OCI-LY1 (cell line): Measurements from ENCODE around the gene KLK2.

Experiments used
- H2AFZ ChIP-seq: fragments of 200-600 bp; sonication (generic), shearing (Covaris generic); 2 replicates; pipeline ENCODE4 v1.6.0; 2014; ENCODE audit warnings: antibody characterized with exemption, mild to moderate bottlenecking, low read length
- H3F3A ChIP-seq: fragments of 200-600 bp; sonication (generic), shearing (Covaris generic); 2 replicates; pipeline ENCODE4 v1.6.0; 2014; ENCODE audit warnings: mild to moderate bottlenecking, antibody characterized with exemption, low read length, moderate library complexity; ENCODE audit not compliant: insufficient read depth
- H3K27ac ChIP-seq: fragments of 200-600 bp; sonication (generic); 2 replicates; pipeline ENCODE4 v1.5.1; 2014; ENCODE audit warnings: low read length, mixed run types, mild to moderate bottlenecking, low read depth; ENCODE audit not compliant: poor library complexity, severe bottlenecking
- H3K27me3 ChIP-seq: fragments of 200-600 bp; sonication (generic); 2 replicates; pipeline ENCODE4 v1.6.0; 2014; ENCODE audit warnings: antibody characterized with exemption, mild to moderate bottlenecking, low read length, moderate library complexity; ENCODE audit not compliant: insufficient read depth
- H3K36me3 ChIP-seq: fragments of 200-600 bp; sonication (generic); 2 replicates; pipeline ENCODE4 v1.6.1; 2014; ENCODE audit warnings: mild to moderate bottlenecking, antibody characterized with exemption, low read length, moderate library complexity, mixed read lengths; ENCODE audit not compliant: insufficient read depth
- H3K4me1 ChIP-seq: fragments of 200-600 bp; sonication (generic); 2 replicates; pipeline ENCODE4 v1.5.1; 2014; ENCODE audit warnings: mild to moderate bottlenecking, low read length, moderate library complexity; ENCODE audit not compliant: insufficient read depth, severe bottlenecking
- H3K4me2 ChIP-seq: fragments of 200-600 bp; sonication (generic), shearing (Covaris generic); 2 replicates; pipeline ENCODE4 v1.6.1; 2014; ENCODE audit warnings: low read length
- H3K4me3 ChIP-seq: fragments of 200-600 bp; sonication (generic); 2 replicates; pipeline ENCODE4 v1.5.1; 2014; ENCODE audit warnings: low read length, low read depth, mild to moderate bottlenecking, mixed read lengths; ENCODE audit not compliant: poor library complexity, severe bottlenecking
- H3K79me2 ChIP-seq: fragments of 200-600 bp; shearing (Covaris generic); 2 replicates; pipeline ENCODE4 v1.6.1; 2016; ENCODE audit warnings: mixed run types, low read length, mixed read lengths; ENCODE audit not compliant: insufficient read depth
- H3K9ac ChIP-seq: fragments of 200-600 bp; sonication (generic), shearing (Covaris generic); 2 replicates; pipeline ENCODE4 v1.6.1; 2014; ENCODE audit warnings: mild to moderate bottlenecking, low read length, mixed read lengths
- H3K9me2 ChIP-seq: fragments of 200-600 bp; sonication (generic), shearing (Covaris generic); 2 replicates; pipeline ENCODE4 v1.6.1; 2014; ENCODE audit warnings: low read depth, mild to moderate bottlenecking, low read length, mixed read lengths
- H3K9me3 ChIP-seq: fragments of 200-600 bp; shearing (Covaris generic); 2 replicates; pipeline ENCODE4 v1.6.1; 2014; ENCODE audit warnings: low read length, mixed read lengths
- H4K20me1 ChIP-seq: fragments of 200-600 bp; sonication (generic), shearing (Covaris generic); 2 replicates; pipeline ENCODE4 v1.6.0; 2016; ENCODE audit warnings: mild to moderate bottlenecking, low read length; ENCODE audit not compliant: insufficient read depth
- CTCF ChIP-seq: fragments of 200-600 bp; sonication (generic), shearing (Covaris generic); IDR thresholded peaks from 2 replicates; pipeline ENCODE4 v1.5.1; 2017; ENCODE audit warnings: mild to moderate bottlenecking, antibody characterized with exemption, low read length, moderate library complexity, mixed read lengths
- EZH2 ChIP-seq: fragments of 200-600 bp; sonication (generic), shearing (Covaris generic); IDR thresholded peaks from 2 replicates; pipeline ENCODE4 v1.8.0; 2017; ENCODE audit warnings: borderline replicate concordance, mixed run types, mild to moderate bottlenecking, antibody characterized with exemption, low read length, moderate library complexity, mixed read lengths

KLK2 gene

DNA sequence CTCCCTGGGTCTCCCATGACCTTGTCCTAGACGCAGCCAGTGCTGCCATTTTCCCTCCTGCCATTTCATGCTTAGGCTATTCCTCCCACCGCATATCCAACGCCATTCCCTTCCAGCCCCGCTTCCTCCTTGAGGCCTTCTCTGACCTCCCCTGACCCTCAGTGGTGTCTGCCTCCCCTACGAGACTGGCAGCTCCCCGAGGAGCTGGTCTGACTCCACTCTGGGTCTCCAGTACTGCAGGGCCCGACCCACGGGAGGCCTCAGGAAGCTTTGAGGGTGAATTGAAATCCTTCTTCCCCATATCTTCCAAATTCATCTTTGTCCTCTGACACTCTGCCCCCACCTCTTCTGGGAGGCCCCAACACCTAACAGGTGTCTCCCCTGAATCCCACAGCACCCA, 40.6 kb upstream of the KLK2 start:
- H3K9ac ChIP-seq, result no peak overlapping the region
- no peaks in the 10 kb centered on the region for H3K9me2 ChIP-seq
- H3K4me3 ChIP-seq, result no peak overlapping the region
- H3F3A ChIP-seq, result no peaks in the 10 kb centered on the region
- peaks cover 10% of the 10 kb centered on the region for H3K4me1 ChIP-seq
- TF ChIP-seq CTCF, result no peak
- TF ChIP-seq EZH2, result no peak
- no peaks in the 10 kb centered on the region for H3K36me3 ChIP-seq
- H3K4me2 ChIP-seq, result no peak overlapping the region
- no peak overlapping the region for H3K27ac ChIP-seq
- no peaks in the 10 kb centered on the region for H4K20me1 ChIP-seq
- peaks cover 4% of the 10 kb centered on the region; the same call in 1 of the 2 replicates for H3K27me3 ChIP-seq
- H2AFZ ChIP-seq, result no peak overlapping the region
- no peaks in the 10 kb centered on the region for H3K9me3 ChIP-seq
- H3K79me2 ChIP-seq, result no peaks in the 10 kb centered on the region

GRCh38 chr19:50833117-50833801, 40.0 kb upstream of the KLK2 start, which contains the start of gene KLK15:
Gene KLK15, minus strand, starts transcription at chr19:50833574. Its CDS starts 2,082 bp downstream, at chr19:50831492.
- Histone ChIP-seq H3K36me3 (no peaks in the 10 kb centered on the region), H3K9me2 (no peaks in the 10 kb centered on the region), H4K20me1 (no peaks in the 10 kb centered on the region), H3K4me2 (no peak within 1 kb of the TSS), H3K9ac (no peak within 1 kb of the TSS), H3K9me3 (no peaks in the 10 kb centered on the region), H3K4me1 (peaks cover 10% of the 10 kb centered on the region), H3F3A (no peaks in the 10 kb centered on the region), H3K4me3 (no peak within 1 kb of the TSS), H3K27me3 (peaks cover 4% of the 10 kb centered on the region; the same call in 1 of the 2 replicates), H3K27ac (no peak within 1 kb of the TSS), H3K79me2 (no peaks in the 10 kb centered on the region), H2AFZ (no peak within 1 kb of the TSS)
- TF ChIP-seq CTCF, result no peak
- TF ChIP-seq EZH2, result no peak

DNA sequence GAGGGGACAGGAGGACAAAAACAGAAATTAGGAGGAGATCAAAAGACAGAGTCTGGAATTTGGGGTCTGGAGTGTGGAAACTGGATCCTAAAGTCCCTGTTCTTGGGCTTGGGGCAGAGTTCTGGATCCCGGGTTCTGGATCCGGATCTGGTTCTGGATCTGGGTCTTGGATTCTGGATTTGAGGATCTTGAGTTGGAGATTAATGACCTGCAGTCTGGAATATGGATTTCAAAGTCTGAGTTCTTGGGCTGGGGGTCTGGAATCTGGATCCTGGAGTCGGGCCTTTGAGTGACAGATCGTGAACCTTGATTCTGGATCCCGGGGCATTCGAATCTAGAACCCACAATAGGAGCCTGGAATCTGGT, 39.5 kb upstream of the KLK2 start:
- H3K9me3 ChIP-seq, result no peaks in the 10 kb centered on the region
- TF ChIP-seq EZH2, result no peak
- peaks cover 4% of the 10 kb centered on the region; the same call in 1 of the 2 replicates for H3K27me3 ChIP-seq
- H3K9me2 ChIP-seq, result no peaks in the 10 kb centered on the region
- H4K20me1 ChIP-seq, result no peaks in the 10 kb centered on the region
- no peak overlapping the region for H3K4me2 ChIP-seq
- H3K79me2 ChIP-seq, result no peaks in the 10 kb centered on the region
- no peak overlapping the region for H3K9ac ChIP-seq
- no peak overlapping the region for H3K27ac ChIP-seq
- no peaks in the 10 kb centered on the region for H3K36me3 ChIP-seq
- H3F3A ChIP-seq, result no peaks in the 10 kb centered on the region
- no peak overlapping the region for H2AFZ ChIP-seq
- H3K4me3 ChIP-seq, result no peak overlapping the region
- H3K4me1 ChIP-seq, result peaks cover 10% of the 10 kb centered on the region
